A673 (cell line): ENCODE measurements around the gene GLIPR1L1.

Experiments
- EZH2 ChIP-seq: fragments of 200-600 bp; sonication (generic); IDR thresholded peaks from 2 replicates; pipeline ENCODE4 v1.6.1; 2017; ENCODE audit warnings: borderline replicate concordance, low read depth, mild to moderate bottlenecking, mixed read lengths, antibody characterized with exemption, low read length; ENCODE audit not compliant: poor library complexity, severe bottlenecking
- TF ChIP-seq, protein P1 (sequence below): fragments of 300-800, 200-600 bp; sonication (generic); conservative IDR thresholded peaks from 2 replicates; pipeline ENCODE4 v1.5.1; 2017; ENCODE audit warnings: low read depth, mild to moderate bottlenecking, antibody characterized with exemption, low read length, moderate library complexity, mixed read lengths

- TF ChIP-seq, protein P1, sequence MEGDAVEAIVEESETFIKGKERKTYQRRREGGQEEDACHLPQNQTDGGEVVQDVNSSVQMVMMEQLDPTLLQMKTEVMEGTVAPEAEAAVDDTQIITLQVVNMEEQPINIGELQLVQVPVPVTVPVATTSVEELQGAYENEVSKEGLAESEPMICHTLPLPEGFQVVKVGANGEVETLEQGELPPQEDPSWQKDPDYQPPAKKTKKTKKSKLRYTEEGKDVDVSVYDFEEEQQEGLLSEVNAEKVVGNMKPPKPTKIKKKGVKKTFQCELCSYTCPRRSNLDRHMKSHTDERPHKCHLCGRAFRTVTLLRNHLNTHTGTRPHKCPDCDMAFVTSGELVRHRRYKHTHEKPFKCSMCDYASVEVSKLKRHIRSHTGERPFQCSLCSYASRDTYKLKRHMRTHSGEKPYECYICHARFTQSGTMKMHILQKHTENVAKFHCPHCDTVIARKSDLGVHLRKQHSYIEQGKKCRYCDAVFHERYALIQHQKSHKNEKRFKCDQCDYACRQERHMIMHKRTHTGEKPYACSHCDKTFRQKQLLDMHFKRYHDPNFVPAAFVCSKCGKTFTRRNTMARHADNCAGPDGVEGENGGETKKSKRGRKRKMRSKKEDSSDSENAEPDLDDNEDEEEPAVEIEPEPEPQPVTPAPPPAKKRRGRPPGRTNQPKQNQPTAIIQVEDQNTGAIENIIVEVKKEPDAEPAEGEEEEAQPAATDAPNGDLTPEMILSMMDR, result no peak
- no peak for TF ChIP-seq EZH2
Measured at GRCh38 chr12:75366629-75367028, 32.2 kb downstream of the GLIPR1L1 start.
